B cell (primary cell): ENCODE results near the gene PARVG. TPM values are rescaled to one million over a fixed set of nuclear protein-coding genes. Genes with fewer than 3 reads are reported as not detected.

Experiments
- ATAC-seq: fragments of 200-7000 bp; cut with Tn5 transposase; one replicate; pipeline ENCODE4 v1.10.0; 2021; ENCODE audit warnings: low read depth, mild to moderate bottlenecking, moderate number of reproducible peaks, moderate library complexity
- CTCF ChIA-PET: fragments of 350-600 bp; sonication (Branson Sonifier 250); formaldehyde crosslinking; loops from one replicate; lab custom pipeline; 2021; ENCODE audit warnings: antibody characterized with exemption, inconsistent platforms; lab: Charles Lee
- POLR2A ChIA-PET: fragments of 350-600 bp; sonication (Branson Sonifier 250); formaldehyde crosslinking; loops from one replicate; lab custom pipeline; 2021; ENCODE audit warnings: antibody characterized with exemption; lab: Charles Lee
- DNase-seq: peaks from one replicate; pipeline ENCODE4 v3.0.0; 2013
- H2AFZ ChIP-seq: 2 replicates; pipeline ENCODE4 v1.6.1; 2012; ENCODE audit warnings: mild to moderate bottlenecking, low read depth, low read length; ENCODE audit not compliant: insufficient read depth, poor library complexity, severe bottlenecking
- H3K27ac ChIP-seq, 2 donors: 1 replicate in 1 of 2; 2 replicates in 1 of 2; pipeline ENCODE4 v1.5.1; 2012 to 2013; ENCODE audit warnings: low read length in 2 of 2, mild to moderate bottlenecking in 2 of 2, moderate library complexity in 1 of 2
- H3K27me3 ChIP-seq, 4 experiments: fragments of 200-600 bp in 1 of 4; sonication (generic) in 1 of 4; replicated peaks in 1 of 4; 1 replicate in 2 of 4; 2 replicates in 2 of 4; pipeline versions ENCODE4 v1.6.1 to v1.7.0; 2013 to 2016; ENCODE audit warnings: low read length in 3 of 4, mild to moderate bottlenecking in 2 of 4, mixed read lengths in 1 of 4, moderate library complexity in 1 of 4; ENCODE audit not compliant: insufficient read depth in 4 of 4, control insufficient read depth in 3 of 4; ENCODE audit errors: control extremely low read depth in 1 of 4
- H3K36me3 ChIP-seq, 2 experiments: replicated peaks in 1 of 2; 1 replicate in 1 of 2; 2 replicates in 1 of 2; pipeline versions ENCODE4 v1.6.1 to v1.7.1; 2013; ENCODE audit warnings: low read length in 1 of 2; ENCODE audit not compliant: insufficient read depth in 2 of 2, control insufficient read depth in 1 of 2; ENCODE audit errors: control extremely low read depth in 1 of 2, extremely low read depth in 1 of 2
- H3K4me1 ChIP-seq, 2 donors: fragments of 200-600 bp in 1 of 2; sonication (generic) in 1 of 2; 1 replicate in 1 of 2; 2 replicates in 1 of 2; pipeline versions ENCODE4 v1.5.1 to v1.6.1; 2013 to 2017; ENCODE audit warnings: low read length in 2 of 2; ENCODE audit not compliant: control insufficient read depth in 2 of 2, insufficient read depth in 2 of 2
- H3K4me2 ChIP-seq: replicated peaks from 2 replicates; pipeline ENCODE3; 2012; ENCODE audit warnings: mild to moderate bottlenecking, low read depth, low read length; ENCODE audit not compliant: poor library complexity, severe bottlenecking
- H3K4me3 ChIP-seq, 5 experiments: fragments of 200-600 bp in 1 of 5; sonication (generic) in 1 of 5; 1 replicate in 3 of 5; 2 replicates in 2 of 5; pipeline versions ENCODE4 v1.5.1 to v1.7.0; 2011 to 2016; ENCODE audit warnings: low read length in 4 of 5, mild to moderate bottlenecking in 4 of 5, low read depth in 2 of 5, control low read depth in 1 of 5, moderate library complexity in 1 of 5; ENCODE audit not compliant: insufficient read depth in 1 of 5; ENCODE audit errors: control extremely low read depth in 1 of 5, extremely low read depth in 1 of 5
- H3K79me2 ChIP-seq: fragments of 200-600 bp; sonication (generic); one replicate; pipeline ENCODE4 v1.6.0; 2016; ENCODE audit warnings: low read length; ENCODE audit not compliant: control insufficient read depth, insufficient read depth
- H3K9ac ChIP-seq: fragments of 200-600 bp; sonication (generic); 2 replicates; pipeline ENCODE4 v1.6.1; 2017; ENCODE audit warnings: mild to moderate bottlenecking, low read length, moderate library complexity
- H3K9me3 ChIP-seq, 3 donors: one replicate each; pipeline versions ENCODE4 v1.6.1 to v1.7.1; 2013; ENCODE audit warnings: low read length in 2 of 3; ENCODE audit not compliant: control insufficient read depth in 2 of 3, insufficient read depth in 1 of 3; ENCODE audit errors: control extremely low read depth in 1 of 3
- H4K20me1 ChIP-seq: 2 replicates; pipeline ENCODE4 v1.6.0; 2012; ENCODE audit warnings: mild to moderate bottlenecking, low read length; ENCODE audit not compliant: insufficient read depth, control insufficient read depth, poor library complexity, severe bottlenecking
- H3K27ac Mint-ChIP-seq: one replicate; pipeline ENCODE4 v1.8.0; 2021; ENCODE audit warnings: mixed read lengths
- H3K27me3 Mint-ChIP-seq: one replicate; pipeline ENCODE4 v1.8.0; 2021; ENCODE audit warnings: mixed read lengths
- H3K4me1 Mint-ChIP-seq: one replicate; pipeline ENCODE4 v1.8.0; 2021; ENCODE audit warnings: mixed read lengths
- H3K4me3 Mint-ChIP-seq: one replicate; pipeline ENCODE4 v1.8.0; 2021; ENCODE audit warnings: mixed read lengths
- H3K9me3 Mint-ChIP-seq: one replicate; pipeline ENCODE4 v1.8.0; 2022; ENCODE audit warnings: mixed read lengths; ENCODE audit not compliant: insufficient read depth
- CTCF ChIP-seq: fragments of 200-600 bp; IDR thresholded peaks from one replicate; pipeline ENCODE4 v1.8.0; 2022; ENCODE audit warnings: antibody characterized with exemption, mild to moderate bottlenecking
- EZH2 ChIP-seq: IDR thresholded peaks from 2 replicates; pipeline ENCODE4 v1.6.1; 2012; ENCODE audit warnings: borderline replicate concordance, low read depth, mild to moderate bottlenecking, moderate library complexity, low read length; ENCODE audit not compliant: insufficient read depth, poor library complexity, severe bottlenecking
- WGBS: methylation state at CpG from one replicate; pipeline ENCODE4 v1.1.5; 2013; ENCODE audit warnings: missing lambda C conversion rate; ENCODE audit not compliant: insufficient coverage; 5-methylcytosine and 5-hydroxymethylcytosine counted together
- intact Hi-C: fragments of 100-400 bp; cut with micrococcal nuclease; formaldehyde crosslinking; loops from one replicate; pipeline ENCODE4 v1.10.0; 2022
- polyA plus RNA-seq: library from polyadenylated mRNA; depleted of rRNA; stranded (reverse); fragments of >200 nt; gene quantifications from 2 replicates; pipeline ENCODE4 v1.2.3, GENCODE V29; 2012
- total RNA-seq, 2 donors: library from RNA; stranded (reverse); fragments of 120-200 nt in 1 of 2; gene quantifications; 1 replicate in 1 of 2; 2 replicates in 1 of 2; pipeline versions ENCODE4 v1.2.3 to v1.2.4, GENCODE V29; 2013 to 2022

PARVG gene
- total and polyA plus RNA-seq, 2 donors (not counting 1 experiment from before 2014, with no cell fraction given): 247 to 698 TPM

- Histone ChIP-seq H2AFZ (peak overlapping the region; percentile 44), H3K9me3 (no peaks in the 10 kb centered on the region), H3K36me3 (peaks cover 0 to 6% of the 10 kb centered on the region in 2 experiments), H3K27ac (peak overlapping the region; percentile 43 to 55), H3K4me3 (peak overlapping the region in 2 of 5 experiments; percentile 1 to 28), H3K79me2 (no peaks in the 10 kb centered on the region), H3K27me3 (no peaks in the 10 kb centered on the region), H3K4me1 (peaks cover 18 to 24% of the 10 kb centered on the region in 2 donors), H3K9ac (no peak overlapping the region), H3K4me2 (peak overlapping the region; percentile 58), H4K20me1 (no peaks in the 10 kb centered on the region)
- ChIA-PET POLR2A (interaction anchor here (1.4 to 1.9 kb wide), 2 partner anchors 9 to 33 kb away, joined by 3 to 8 read pairs; partner anchors contain the start of gene PARVG), CTCF (interaction anchor here (1.3 to 1.7 kb wide), 2 partner anchors 10 to 179 kb away, joined by 6 to 9 read pairs; no protein-coding TSS in a partner anchor)
- Mint-ChIP-seq H3K4me1 (peaks cover 22% of the 10 kb centered on the region), H3K4me3 (peak overlapping the region; percentile 36), H3K27ac (peak overlapping the region; percentile 88), H3K9me3 (no peaks in the 10 kb centered on the region), H3K27me3 (no peaks in the 10 kb centered on the region)
- 20% methylated on average over 20 of the region's 22 CpGs for WGBS
- no peak for TF ChIP-seq EZH2
- no peak for TF ChIP-seq CTCF
- intact Hi-C loops: loop anchor here (1.0 to 10.0 kb wide), 2 partner anchors 8 to 82 kb away; partner anchors contain the start of gene PARVG
- DNase-seq: peak; percentile 78
- peak; percentile 99 for ATAC-seq
Observed at GRCh38 chr22:44172370-44173108, 8.2 kb upstream of the PARVG start.

GRCh38 chr22:44173154-44173553 is 7.6 kb upstream of the PARVG start:
- no peaks in the 10 kb centered on the region for H3K27me3 Mint-ChIP-seq
- peaks cover 18 to 24% of the 10 kb centered on the region in 2 donors for H3K4me1 ChIP-seq
- CTCF ChIA-PET: interaction anchor here (1.3 to 1.7 kb wide), 2 partner anchors 9 to 180 kb away, joined by 6 to 9 read pairs; no protein-coding TSS in a partner anchor
- H3K4me3 Mint-ChIP-seq: peak overlapping the region; percentile 36
- no peaks in the 10 kb centered on the region for H3K27me3 ChIP-seq
- H3K4me3 ChIP-seq: peak overlapping the region in 1 of 5 experiments; percentile 28
- H3K4me1 Mint-ChIP-seq: peaks cover 22% of the 10 kb centered on the region
- POLR2A ChIA-PET: interaction anchor here (1.4 to 1.9 kb wide), 2 partner anchors 8 to 32 kb away, joined by 3 to 8 read pairs; partner anchors contain the start of gene PARVG
- peak overlapping the region; percentile 88 for H3K27ac Mint-ChIP-seq
- intact Hi-C loops: loop anchor here (10.0 kb wide), 1 partner anchor 82 kb away; no protein-coding TSS in a partner anchor
- no peaks in the 10 kb centered on the region for H4K20me1 ChIP-seq
- H3K9me3 Mint-ChIP-seq: no peaks in the 10 kb centered on the region
- H3K9me3 ChIP-seq: no peaks in the 10 kb centered on the region
- DNase-seq (no peak), ATAC-seq (no peak)
- no peak overlapping the region for H3K9ac ChIP-seq
- H3K36me3 ChIP-seq: peaks cover 0 to 3% of the 10 kb centered on the region in 2 experiments
- peak overlapping the region; percentile 58 for H3K4me2 ChIP-seq
- peak overlapping the region; percentile 43 to 55 for H3K27ac ChIP-seq
- H3K79me2 ChIP-seq: no peaks in the 10 kb centered on the region
- no peak overlapping the region for H2AFZ ChIP-seq
- TF ChIP-seq CTCF: no peak
- WGBS: 95% methylated on average over 5 of the region's 10 CpGs
